HG03565 (cell line): ENCODE measurements around the gene SCGB1C1.
"Not testable (repeated sequence)": the region's sequence is repeated elsewhere in the genome, so short reads cannot be mapped to it uniquely, and the experiment has no call there.

Experiments
- ATAC-seq: cut with Tn5 transposase; IDR thresholded peaks from one replicate; pipeline ENCODE4 v1.9.1; 2021; ENCODE audit warnings: mild to moderate bottlenecking, moderate library complexity; ENCODE audit not compliant: unreplicated experiment

SCGB1C1 gene

DNA sequence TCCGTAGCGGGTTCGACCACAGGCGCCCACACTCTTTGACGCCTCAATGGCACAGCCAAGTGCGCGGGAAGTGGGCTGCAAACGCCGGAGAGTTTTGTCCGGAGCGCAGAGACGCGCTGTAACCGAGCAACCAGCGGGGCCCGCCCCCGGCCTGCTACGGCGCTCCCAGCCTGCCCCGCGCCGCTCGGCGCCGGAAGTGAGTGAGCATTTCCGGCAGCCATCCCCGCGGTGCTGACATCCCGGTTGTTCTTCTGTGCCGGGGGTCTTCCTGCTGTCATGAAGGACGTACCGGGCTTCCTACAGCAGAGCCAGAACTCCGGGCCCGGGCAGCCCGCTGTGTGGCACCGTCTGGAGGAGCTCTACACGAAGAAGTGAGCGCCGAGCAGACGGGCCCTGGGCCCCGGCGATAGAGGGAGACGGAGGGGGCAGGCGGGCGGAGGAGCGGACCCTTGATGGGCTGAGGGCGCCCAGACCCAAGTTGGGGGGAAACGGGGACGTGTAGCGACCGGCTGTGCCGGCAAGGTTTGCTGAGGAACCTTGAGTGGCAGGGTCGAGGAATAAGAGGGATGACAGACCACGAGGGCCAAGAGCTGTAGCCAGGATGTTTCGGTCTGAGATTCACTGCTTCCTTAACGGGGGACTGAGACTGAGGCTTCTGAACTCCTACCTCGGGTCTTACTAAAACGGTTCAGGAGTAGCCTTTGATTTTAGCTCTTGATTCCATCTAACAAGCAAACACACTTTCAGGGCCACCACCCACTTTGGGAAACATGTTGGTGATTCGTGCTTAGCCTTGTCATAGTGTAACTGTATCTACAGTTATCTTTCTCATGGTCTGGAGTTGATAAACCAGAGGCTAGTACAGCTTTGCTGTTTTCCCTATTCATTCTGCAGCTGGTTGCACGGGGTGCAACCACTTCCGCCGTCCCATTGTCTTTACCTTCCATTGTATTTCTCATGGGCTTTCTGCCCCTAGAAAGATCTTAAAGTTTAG, 44.2 kb downstream of the SCGB1C1 start, which contains the start of gene PSMD13:
PSMD13 (plus strand) TSS at position 203 of the 994 bp plus-strand sequence; CDS start at position 277, 74 bp downstream.
- ATAC-seq = peak; percentile 74

DNA sequence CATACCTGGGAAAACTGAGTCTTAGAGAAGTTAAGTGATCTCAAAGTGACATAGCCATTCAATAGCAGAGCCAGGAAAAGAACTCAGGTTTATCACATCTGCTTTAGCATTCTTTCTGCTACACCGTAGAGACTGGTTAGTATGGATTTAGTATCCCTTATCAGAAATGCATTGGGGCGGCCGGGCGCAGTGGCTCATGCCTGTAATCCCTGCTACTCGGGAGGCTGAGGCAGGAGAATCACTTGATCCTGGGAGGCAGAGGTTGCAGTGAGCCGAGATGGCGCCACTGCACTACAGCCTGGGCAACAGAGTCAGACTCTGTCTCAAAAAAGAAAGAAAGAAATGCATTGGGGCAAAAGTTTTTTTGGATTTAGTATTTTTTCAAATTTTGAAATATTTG, 45.5 kb downstream of the SCGB1C1 start:
- not testable (repeated sequence) for ATAC-seq

DNA sequence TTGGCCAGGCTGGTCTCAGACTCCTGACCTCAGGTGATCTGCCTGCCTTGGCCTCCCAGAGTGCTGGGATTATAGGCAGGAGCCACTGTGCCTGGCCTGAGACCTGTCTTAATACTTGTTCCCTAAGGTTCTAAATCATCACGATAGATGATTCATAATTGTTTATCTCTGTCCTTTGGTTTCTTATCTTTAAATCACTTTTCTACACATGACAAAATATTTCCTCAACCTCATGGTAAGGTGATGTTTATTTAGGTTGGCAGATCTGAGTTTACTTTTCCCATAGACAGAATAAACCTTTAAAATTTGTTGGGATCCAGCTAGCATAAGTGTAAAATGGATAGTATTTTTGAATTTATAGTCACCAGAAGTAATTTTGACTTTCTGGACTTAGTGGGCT, 47.4 kb downstream of the SCGB1C1 start:
- ATAC-seq = no peak

DNA sequence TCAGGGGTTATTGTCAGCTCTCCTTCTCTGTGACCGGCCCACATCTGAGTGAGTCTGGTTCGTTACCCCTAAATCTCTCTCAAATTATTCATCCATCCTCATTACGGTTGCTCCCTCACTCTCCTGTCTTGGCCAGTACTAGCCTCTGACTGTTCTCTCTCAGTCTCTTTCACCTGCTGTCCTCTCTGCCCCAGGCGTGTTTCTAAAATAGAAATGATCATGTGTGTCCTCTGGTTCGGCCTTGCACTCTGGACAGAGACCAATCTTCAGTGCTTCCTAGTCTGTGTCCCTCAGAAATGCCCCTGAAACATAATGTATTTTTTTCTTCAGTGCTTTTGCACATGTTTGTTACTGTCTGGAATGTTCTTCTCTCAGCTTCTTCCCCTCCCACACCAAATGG, 48.8 kb downstream of the SCGB1C1 start:
- no peak for ATAC-seq
